GM12878 (cell line): Measurements from ENCODE around the gene PARM1. TPM values are rescaled to one million over a fixed set of nuclear protein-coding genes. Genes with fewer than 3 reads are reported as not detected.

ENCODE experiments used
- ATAC-seq: fragments of 200-7000 bp; cut with Tn5 transposase; 3 replicates; pipeline ENCODE4 v1.9.1; 2020; ENCODE audit warnings: mild to moderate bottlenecking, moderate library complexity
- BruUV-seq: library from RNA; stranded (reverse); fragments of 400-500 nt; replicated peaks from 2 replicates; lab custom pipeline; 2021; lab: Mats Ljungman, UMichigan
- CTCF ChIA-PET: fragments of 300-600 bp; sonication (Branson Sonifier 250); formaldehyde crosslinking; extraction: SDS; loops from one replicate; lab custom pipeline; 2021; ENCODE audit warnings: inconsistent platforms; lab: Yijun Ruan, JAX
- POLR2A ChIA-PET: fragments of 350-600 bp; formaldehyde crosslinking; extraction: SDS; loops from one replicate; lab custom pipeline; 2021; ENCODE audit warnings: inconsistent platforms; lab: Charles Lee
- RAD21 ChIA-PET: fragments of 300-600 bp; sonication (Branson Sonifier 250); formaldehyde crosslinking; loops from one replicate; lab custom pipeline; 2023; ENCODE audit warnings: antibody characterized with exemption; ENCODE audit not compliant: unreplicated experiment; lab: Charles Lee
- SMC1A ChIA-PET: fragments of 300-600 bp; sonication (Branson Sonifier 250); formaldehyde crosslinking; loops from one replicate; lab custom pipeline; 2023; ENCODE audit not compliant: unreplicated experiment, uncharacterized antibody; lab: Charles Lee
- DNase-seq: peaks from one replicate; pipeline ENCODE4 v3.0.0-alpha.2; 2011; ENCODE audit warnings: low read depth, low spot score
- FAIRE-seq: peaks from 3 replicates; lab custom pipeline; 2011; peaks lifted over from hg19 to GRCh38; lab: Jason Lieb, UNC
- H2AFZ ChIP-seq: 2 replicates; pipeline ENCODE4 v1.6.0; 2011; ENCODE audit warnings: low read depth, low read length, control low read depth; ENCODE audit not compliant: control insufficient read depth
- H3K27ac ChIP-seq: 2 replicates; pipeline ENCODE4 v1.5.1; 2011; ENCODE audit warnings: control low read depth; ENCODE audit not compliant: control insufficient read depth, insufficient read depth
- H3K27me3 ChIP-seq, 2 experiments: replicated peaks in 1 of 2; 2 replicates each; pipeline versions ENCODE4 v1.6.0 to v1.6.1; 2011; ENCODE audit warnings: low read length in 1 of 2; ENCODE audit not compliant: control insufficient read depth in 2 of 2, insufficient read depth in 2 of 2
- H3K36me3 ChIP-seq, 2 experiments: 2 replicates each; pipeline ENCODE4 v1.5.1; 2011; ENCODE audit warnings: low read length in 1 of 2; ENCODE audit not compliant: control insufficient read depth in 2 of 2, insufficient read depth in 2 of 2
- H3K4me1 ChIP-seq: 2 replicates; pipeline ENCODE4 v1.6.1; 2011; ENCODE audit warnings: mild to moderate bottlenecking, low read length, moderate library complexity, mixed read lengths; ENCODE audit not compliant: control insufficient read depth, insufficient read depth
- H3K4me2 ChIP-seq: 2 replicates; pipeline ENCODE4 v1.6.0; 2011; ENCODE audit warnings: control low read depth; ENCODE audit not compliant: control insufficient read depth, insufficient read depth
- H3K4me3 ChIP-seq: fragments of 200-600 bp; sonication (generic); 2 replicates; pipeline ENCODE4 v1.5.1; 2016
- H3K79me2 ChIP-seq: 2 replicates; pipeline ENCODE4 v1.6.0; 2011; ENCODE audit warnings: low read length; ENCODE audit not compliant: control insufficient read depth, insufficient read depth
- H3K9ac ChIP-seq: 2 replicates; pipeline ENCODE4 v1.8.0; 2011; ENCODE audit warnings: low read length, control low read depth, mixed read lengths; ENCODE audit not compliant: control insufficient read depth, insufficient read depth
- H3K9me3 ChIP-seq: replicated peaks from 3 replicates; pipeline ENCODE4 v1.5.1; 2011; ENCODE audit warnings: mild to moderate bottlenecking, low read length; ENCODE audit not compliant: control insufficient read depth, insufficient read depth
- H4K20me1 ChIP-seq: 2 replicates; pipeline ENCODE4 v1.6.0; 2011; ENCODE audit not compliant: control insufficient read depth, insufficient read depth
- BMI1 ChIP-seq: fragments of 450-650 bp; IDR thresholded peaks from 2 replicates; pipeline ENCODE4 v1.6.1; 2016; ENCODE audit warnings: mild to moderate bottlenecking, moderate library complexity, borderline replicate concordance
- BRCA1 ChIP-seq: IDR thresholded peaks from 2 replicates; pipeline ENCODE4 v1.6.1; 2011; ENCODE audit warnings: low read depth, low read length, improper control_type of control experiment
- CBX5 ChIP-seq: sonication (generic); IDR thresholded peaks from 2 replicates; pipeline ENCODE4 v1.6.1; 2016; ENCODE audit warnings: low read depth, moderate library complexity, mild to moderate bottlenecking, inconsistent platforms
- MEF2A ChIP-seq: IDR thresholded peaks from 2 replicates; pipeline ENCODE4 v1.6.1; 2011; ENCODE audit warnings: low read depth, mild to moderate bottlenecking, low read length, moderate library complexity; ENCODE audit not compliant: insufficient read depth
- NR2C2 ChIP-seq: IDR thresholded peaks from 2 replicates; pipeline ENCODE4 v1.6.1; 2011; ENCODE audit warnings: borderline replicate concordance, low read depth; ENCODE audit not compliant: control insufficient read depth, insufficient read length
- POLR2AphosphoS2 ChIP-seq: IDR thresholded peaks from 2 replicates; pipeline ENCODE4 v1.6.1; 2011; ENCODE audit warnings: low read depth, mild to moderate bottlenecking, low read length, improper control_type of control experiment, moderate library complexity
- RB1 ChIP-seq: fragments of 450-650 bp; formaldehyde crosslinking; IDR thresholded peaks from 2 replicates; pipeline ENCODE4 v1.6.1; 2017; ENCODE audit warnings: mild to moderate bottlenecking, borderline replicate concordance
- whole genome bisulfite sequencing: methylation state at CpG from one replicate; pipeline ENCODE4 v1.1.6; 2016; ENCODE audit warnings: low lambda C conversion rate; ENCODE audit not compliant: insufficient replicate concordance, insufficient coverage; ENCODE audit errors: missing lambda C conversion rate; 5-methylcytosine and 5-hydroxymethylcytosine counted together
- in situ Hi-C: fragments of 300-500 bp; cut with MboI; formaldehyde crosslinking; loops from 9 replicates; pipeline ENCODE4 v1.14.3; 2018; ENCODE audit warnings: mixed read lengths
- intact Hi-C: fragments of 100-400 bp; cut with micrococcal nuclease; formaldehyde crosslinking; loops from one replicate; pipeline ENCODE4 v1.14.2; 2022; ENCODE audit not compliant: unreplicated experiment
- polyA plus RNA-seq, 11 experiments: library from polyadenylated mRNA; depleted of rRNA in 4 of 11; unstranded in 6 of 11; stranded (reverse) in 5 of 11; fragments of >200 nt; fragmentation: Nextera tagmentation in 4 of 11; fragmentation: Illumina TruSeq in 1 of 11; extraction: Ambion mirVana in 4 of 11; extraction: Trizol in 1 of 11; gene quantifications; 1 replicate in 1 of 11; 2 replicates in 10 of 11; pipeline versions ENCODE4 v1.2.1 to v1.2.3, GENCODE V29; 2011 to 2016; ENCODE audit warnings: inconsistent platforms in 2 of 11, missing spikeins in 2 of 11, low read depth in 1 of 11
- total RNA-seq, 4 experiments: library from RNA; depleted of rRNA in 3 of 4; stranded (reverse); fragments of >200 nt in 3 of 4; fragmentation: Illumina TruSeq in 1 of 4; extraction: Trizol in 1 of 4; gene quantifications; 2 replicates each; pipeline versions ENCODE4 v1.2.1 to v1.2.3, GENCODE V29; 2013 to 2021
- TF ChIP-seq, protein P1 (sequence below): fragments of 450-650 bp; formaldehyde crosslinking; IDR thresholded peaks from 2 replicates; pipeline ENCODE4 v1.4.0; 2020; ENCODE audit warnings: mild to moderate bottlenecking, moderate library complexity

PARM1 gene
- total and polyA plus RNA-seq, 10 of the 15 experiments (the other 5 are each of a cell fraction or from before 2014, with no cell fraction given), result 13.9 to 56.2 (median 41.3) TPM

DNA sequence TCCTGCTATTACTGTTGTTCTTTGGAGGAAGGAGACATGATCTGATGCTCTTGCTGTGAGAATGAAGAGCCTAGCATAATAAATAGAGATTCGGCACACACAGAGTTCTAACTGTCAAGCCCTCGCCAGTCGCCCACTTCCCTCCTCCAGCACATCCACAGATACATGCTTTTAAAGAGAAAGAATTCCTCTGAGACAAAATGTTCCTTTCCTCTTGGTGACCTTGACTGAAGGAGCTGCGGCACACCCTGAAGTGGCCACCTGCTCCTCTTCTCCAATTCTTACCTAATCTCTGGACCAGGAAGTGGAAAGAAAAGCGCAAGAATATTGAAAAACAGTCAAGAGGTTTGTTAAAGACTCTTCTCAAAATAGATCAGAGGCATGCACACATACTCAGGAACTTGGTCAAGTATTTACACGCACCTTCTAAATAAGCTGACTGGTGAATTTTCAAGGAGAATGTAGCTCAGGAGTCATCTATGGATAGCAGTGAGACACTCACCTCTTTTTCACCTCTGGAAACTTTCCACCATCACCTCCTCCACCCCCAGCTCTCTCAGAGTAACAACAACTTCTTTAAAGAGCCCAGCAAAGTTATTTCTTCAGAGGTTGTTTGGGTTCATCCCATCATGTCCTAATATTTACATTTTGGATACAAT is 95.4 kb downstream of the PARM1 start:
- no peaks in the 10 kb centered on the region; a peak in 1 of 4 replicates for H3K36me3 ChIP-seq
- no peak overlapping the region for H3K4me2 ChIP-seq
- H3K79me2 ChIP-seq, result no peaks in the 10 kb centered on the region
- no peak overlapping the region for H3K4me3 ChIP-seq
- no peaks in the 10 kb centered on the region for H4K20me1 ChIP-seq
- ATAC-seq, result no peak
- DNase-seq, result no peak
- TF ChIP-seq BRCA1 (no peak), CBX5 (no peak), RB1 (no peak), POLR2AphosphoS2 (no peak), NR2C2 (no peak), BMI1 (no peak), MEF2A (no peak)
- TF ChIP-seq, protein P1, sequence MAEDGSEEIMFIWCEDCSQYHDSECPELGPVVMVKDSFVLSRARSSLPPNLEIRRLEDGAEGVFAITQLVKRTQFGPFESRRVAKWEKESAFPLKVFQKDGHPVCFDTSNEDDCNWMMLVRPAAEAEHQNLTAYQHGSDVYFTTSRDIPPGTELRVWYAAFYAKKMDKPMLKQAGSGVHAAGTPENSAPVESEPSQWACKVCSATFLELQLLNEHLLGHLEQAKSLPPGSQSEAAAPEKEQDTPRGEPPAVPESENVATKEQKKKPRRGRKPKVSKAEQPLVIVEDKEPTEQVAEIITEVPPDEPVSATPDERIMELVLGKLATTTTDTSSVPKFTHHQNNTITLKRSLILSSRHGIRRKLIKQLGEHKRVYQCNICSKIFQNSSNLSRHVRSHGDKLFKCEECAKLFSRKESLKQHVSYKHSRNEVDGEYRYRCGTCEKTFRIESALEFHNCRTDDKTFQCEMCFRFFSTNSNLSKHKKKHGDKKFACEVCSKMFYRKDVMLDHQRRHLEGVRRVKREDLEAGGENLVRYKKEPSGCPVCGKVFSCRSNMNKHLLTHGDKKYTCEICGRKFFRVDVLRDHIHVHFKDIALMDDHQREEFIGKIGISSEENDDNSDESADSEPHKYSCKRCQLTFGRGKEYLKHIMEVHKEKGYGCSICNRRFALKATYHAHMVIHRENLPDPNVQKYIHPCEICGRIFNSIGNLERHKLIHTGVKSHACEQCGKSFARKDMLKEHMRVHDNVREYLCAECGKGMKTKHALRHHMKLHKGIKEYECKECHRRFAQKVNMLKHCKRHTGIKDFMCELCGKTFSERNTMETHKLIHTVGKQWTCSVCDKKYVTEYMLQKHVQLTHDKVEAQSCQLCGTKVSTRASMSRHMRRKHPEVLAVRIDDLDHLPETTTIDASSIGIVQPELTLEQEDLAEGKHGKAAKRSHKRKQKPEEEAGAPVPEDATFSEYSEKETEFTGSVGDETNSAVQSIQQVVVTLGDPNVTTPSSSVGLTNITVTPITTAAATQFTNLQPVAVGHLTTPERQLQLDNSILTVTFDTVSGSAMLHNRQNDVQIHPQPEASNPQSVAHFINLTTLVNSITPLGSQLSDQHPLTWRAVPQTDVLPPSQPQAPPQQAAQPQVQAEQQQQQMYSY (CRISPR knock-in tag), result no peak
- RAD21 ChIA-PET, result no interaction called here
- no peaks in the 10 kb centered on the region for H3K27me3 ChIP-seq
- no peak overlapping the region for H3K27ac ChIP-seq
- no peaks in the 10 kb centered on the region for H3K9me3 ChIP-seq
- no TSS peak for BruUV-seq
- H3K4me1 ChIP-seq, result no peaks in the 10 kb centered on the region
- intact Hi-C loops, result no loop called here
- SMC1A ChIA-PET, result interaction anchor here (0.6 to 1.0 kb wide), 2 partner anchors 24 to 144 kb away, joined by 3 read pairs; no protein-coding TSS in a partner anchor
- WGBS, result 72% methylated on average over 6 of the region's 6 CpGs
- in situ Hi-C loops, result no loop called here
- no peak for FAIRE-seq
- CTCF ChIA-PET, result no interaction called here
- H3K9ac ChIP-seq, result no peak overlapping the region
- H2AFZ ChIP-seq, result no peak overlapping the region
- POLR2A ChIA-PET, result no interaction called here
